CD4-positive, alpha-beta T cell treated with Interleukin-10 for 1 hour (primary cell): ENCODE results near the gene FKBP10.
A peak's percentile ranks its signal among the peaks of the same experiment; 100 is the strongest.

ENCODE experiments used
- DNase-seq: peaks from one replicate; pipeline ENCODE4 v3.0.0-alpha.2; 2020

FKBP10 gene

GRCh38 chr17:41784207-41784744 is 28.5 kb upstream of the FKBP10 start:
- no peak for DNase-seq

- DNase-seq, result no peak
Measured at GRCh38 chr17:41785091-41785858, 27.5 kb upstream of the FKBP10 start.

- DNase-seq, result peak; percentile 7
Measured at GRCh38 chr17:41785859-41786226, 27.0 kb upstream of the FKBP10 start.

GRCh38 chr17:41786227-41787020 is 26.4 kb upstream of the FKBP10 start, which contains the start of gene JUP:
JUP (minus strand) TSS chr17:41786711; CDS start chr17:41771854, 14,857 bp downstream.
- DNase-seq, result peak; percentile 91

- no peak for DNase-seq
Measured at GRCh38 chr17:41787021-41787418, 25.8 kb upstream of the FKBP10 start.

GRCh38 chr17:41792845-41793783 is 19.7 kb upstream of the FKBP10 start:
- no peak for DNase-seq

GRCh38 chr17:41793784-41794539 is 18.8 kb upstream of the FKBP10 start:
- DNase-seq, result no peak

GRCh38 chr17:41794540-41794975 is 18.2 kb upstream of the FKBP10 start:
- no peak for DNase-seq

GRCh38 chr17:41796121-41796895 is 16.5 kb upstream of the FKBP10 start:
- DNase-seq, result no peak

- DNase-seq, result no peak
Measured at GRCh38 chr17:41797377-41797776, 15.4 kb upstream of the FKBP10 start.

- no peak for DNase-seq
Measured at GRCh38 chr17:41799366-41799765, 13.4 kb upstream of the FKBP10 start.

- no peak for DNase-seq
Measured at GRCh38 chr17:41800601-41801373, 12.0 kb upstream of the FKBP10 start.

GRCh38 chr17:41801374-41802271 is 11.2 kb upstream of the FKBP10 start:
- peak; percentile 72 for DNase-seq

- DNase-seq, result no peak
Measured at GRCh38 chr17:41803049-41804020, 9.5 kb upstream of the FKBP10 start.

- DNase-seq, result no peak
Measured at GRCh38 chr17:41806685-41807445, 5.9 kb upstream of the FKBP10 start.

- no peak for DNase-seq
Measured at GRCh38 chr17:41810659-41811548, 1.9 kb upstream of the FKBP10 start.
